Tibial nerve (tissue), 4 donors: Measurements from ENCODE around the gene LACTBL1. TPM values are rescaled to one million over a fixed set of nuclear protein-coding genes. Genes with fewer than 3 reads are reported as not detected.

ENCODE experiments used
- DNase-seq, 2 donors: peaks; one replicate each; pipeline ENCODE4 v3.0.0-alpha.2; 2019; ENCODE audit warnings: low spot score in 2 of 2
- H3K27ac ChIP-seq, 4 donors: fragments of 200-600 bp; sonication (generic) in 3 of 4; one replicate each; pipeline ENCODE4 v1.5.1; 2017 to 2019; ENCODE audit warnings: mild to moderate bottlenecking in 1 of 4
- H3K27me3 ChIP-seq, 2 donors: fragments of 200-600 bp; sonication (generic) in 1 of 2; one replicate each; pipeline versions ENCODE4 v1.5.1 to v1.6.0; 2017 to 2019
- H3K36me3 ChIP-seq, 3 donors: fragments of 200-600 bp; sonication (generic); one replicate each; pipeline ENCODE4 v1.5.1; 2018 to 2019
- H3K4me1 ChIP-seq, 4 donors: fragments of 200-600 bp; sonication (generic) in 3 of 4; one replicate each; pipeline ENCODE4 v1.5.1; 2017 to 2019
- H3K4me3 ChIP-seq, 4 donors: fragments of 200-600 bp; sonication (generic) in 3 of 4; one replicate each; pipeline ENCODE4 v1.5.1; 2017 to 2019; ENCODE audit warnings: mild to moderate bottlenecking in 1 of 4, moderate library complexity in 1 of 4
- H3K9me3 ChIP-seq, 4 donors: fragments of 200-600 bp; sonication (generic) in 3 of 4; one replicate each; pipeline ENCODE4 v1.5.1; 2017 to 2019
- CTCF ChIP-seq, 5 experiments: fragments of 200-600 bp in 3 of 5; fragments of 450-650 bp in 2 of 5; sonication (generic) in 3 of 5; IDR thresholded peaks; one replicate each; pipeline ENCODE4 v1.5.1; 2016 to 2019; ENCODE audit warnings: antibody characterized with exemption in 5 of 5, mild to moderate bottlenecking in 3 of 5, moderate library complexity in 2 of 5
- EP300 ChIP-seq, 2 donors: sonication (generic); formaldehyde crosslinking; IDR thresholded peaks; one replicate each; pipeline ENCODE4 v1.6.1; 2017; ENCODE audit warnings: antibody characterized with exemption in 2 of 2, mild to moderate bottlenecking in 1 of 2
- POLR2A ChIP-seq, 2 donors: fragments of 450-650 bp; IDR thresholded peaks; one replicate each; pipeline ENCODE4 v1.6.1; 2017; ENCODE audit warnings: antibody characterized with exemption in 2 of 2, mild to moderate bottlenecking in 2 of 2, moderate library complexity in 2 of 2
- WGBS, 2 donors: methylation state at CpG; one replicate each; pipeline ENCODE4 v1.1.5; 2018; 5-methylcytosine and 5-hydroxymethylcytosine counted together
- total RNA-seq, 4 donors: library from RNA; depleted of rRNA; stranded (reverse); fragments of >200 nt; gene quantifications; one replicate each; pipeline ENCODE4 v1.1.0, GENCODE V29; 2016

The LACTBL1 gene
- total RNA-seq, 4 donors from 2014 or later: not detected

GRCh38 chr1:22918644-22919043, 54.0 kb downstream of the LACTBL1 start:
- TF ChIP-seq EP300 (IDR thresholded peaks at IDR 0.05): no peak
- no peak for TF ChIP-seq POLR2A (IDR thresholded peaks at IDR 0.05)
- no peak for TF ChIP-seq CTCF (IDR thresholded peaks at IDR 0.05)
- Histone ChIP-seq H3K9me3 (no peaks in the 10 kb centered on the region), H3K4me1 (peaks cover 0 to 4% (median 0%) of the 10 kb centered on the region in 4 donors), H3K27ac (no peak overlapping the region), H3K36me3 (no peaks in the 10 kb centered on the region), H3K27me3 (no peaks in the 10 kb centered on the region), H3K4me3 (no peak overlapping the region)
- 78 to 88% methylated on average over 4 of the region's 4 CpGs for WGBS, 2 donors
- DNase-seq: no peak

- H3K4me1 ChIP-seq: peaks cover 0 to 7% (median 0%) of the 10 kb centered on the region in 4 donors
- no peak overlapping the region for H3K4me3 ChIP-seq
- TF ChIP-seq CTCF (IDR thresholded peaks at IDR 0.05) (no peak), EP300 (IDR thresholded peaks at IDR 0.05) (no peak), POLR2A (IDR thresholded peaks at IDR 0.05) (no peak)
- H3K9me3 ChIP-seq: no peaks in the 10 kb centered on the region
- H3K27ac ChIP-seq: no peak overlapping the region
- peaks cover 0 to 4% (median 0%) of the 10 kb centered on the region in 3 donors for H3K36me3 ChIP-seq
- WGBS, 2 donors: 82 to 93% methylated on average over 5 of the region's 5 CpGs
- no peak for DNase-seq
- H3K27me3 ChIP-seq: no peaks in the 10 kb centered on the region
Measured at GRCh38 chr1:22917989-22918388, 54.7 kb downstream of the LACTBL1 start.

- Histone ChIP-seq H3K27me3 (no peaks in the 10 kb centered on the region), H3K4me1 (peaks cover 0 to 7% (median 0%) of the 10 kb centered on the region in 4 donors), H3K27ac (no peak overlapping the region), H3K36me3 (peaks cover 0 to 19% (median 0%) of the 10 kb centered on the region in 3 donors), H3K9me3 (no peaks in the 10 kb centered on the region), H3K4me3 (no peak overlapping the region)
- WGBS, 2 donors: 66 to 68% methylated on average over 3 to 9 of the region's 12 CpGs
- TF ChIP-seq POLR2A (IDR thresholded peaks at IDR 0.05) (no peak), CTCF (IDR thresholded peaks at IDR 0.05) (no peak), EP300 (IDR thresholded peaks at IDR 0.05) (no peak)
- no peak for DNase-seq
Measured at GRCh38 chr1:22916471-22916820, 56.2 kb downstream of the LACTBL1 start.

GRCh38 chr1:22915816-22916470, 56.7 kb downstream of the LACTBL1 start:
- H3K9me3 ChIP-seq: no peaks in the 10 kb centered on the region
- no peak for DNase-seq
- H3K36me3 ChIP-seq: peaks cover 0 to 23% (median 0%) of the 10 kb centered on the region in 3 donors
- H3K4me1 ChIP-seq: peaks cover 0 to 7% (median 0%) of the 10 kb centered on the region in 4 donors
- H3K27ac ChIP-seq: no peak overlapping the region
- TF ChIP-seq POLR2A (IDR thresholded peaks at IDR 0.05) (no peak), EP300 (IDR thresholded peaks at IDR 0.05) (no peak), CTCF (IDR thresholded peaks at IDR 0.05) (no peak)
- no peak overlapping the region for H3K4me3 ChIP-seq
- WGBS, 2 donors: 61 to 73% methylated on average over 12 to 15 of the region's 15 CpGs
- H3K27me3 ChIP-seq: no peaks in the 10 kb centered on the region

GRCh38 chr1:22915231-22915630, 57.4 kb downstream of the LACTBL1 start:
- Histone ChIP-seq H3K4me3 (no peak overlapping the region), H3K9me3 (no peaks in the 10 kb centered on the region), H3K36me3 (peaks cover 0 to 27% (median 0%) of the 10 kb centered on the region in 3 donors), H3K27ac (no peak overlapping the region), H3K4me1 (peaks cover 0 to 7% (median 0%) of the 10 kb centered on the region in 4 donors), H3K27me3 (no peaks in the 10 kb centered on the region)
- WGBS, 2 donors: 62 to 69% methylated on average over 7 of the region's 7 CpGs
- TF ChIP-seq EP300 (IDR thresholded peaks at IDR 0.05) (no peak), POLR2A (IDR thresholded peaks at IDR 0.05) (no peak), CTCF (IDR thresholded peaks at IDR 0.05) (no peak)
- no peak for DNase-seq
